Mononuclear cell (primary cell): ENCODE data around the gene EYA2. TPM values are rescaled to one million over a fixed set of nuclear protein-coding genes. Genes with fewer than 3 reads are reported as not detected.

Source experiments
- H3K27me3 ChIP-seq: 2 replicates; pipeline ENCODE4 v1.6.0; 2011; ENCODE audit warnings: low read length, control low read depth; ENCODE audit not compliant: insufficient read depth
- H3K4me1 ChIP-seq: 2 replicates; pipeline ENCODE4 v1.5.1; 2011; ENCODE audit warnings: mild to moderate bottlenecking, low read length, control low read depth; ENCODE audit not compliant: insufficient read depth
- H3K4me3 ChIP-seq: 2 replicates; pipeline ENCODE4 v1.5.1; 2011; ENCODE audit warnings: mild to moderate bottlenecking, low read length, moderate library complexity
- H3K9me3 ChIP-seq: 2 replicates; pipeline ENCODE4 v1.5.1; 2011; ENCODE audit warnings: low read depth, mild to moderate bottlenecking, control low read depth, low read length
- total RNA-seq: library from RNA; depleted of rRNA; stranded (reverse); fragments of >200 nt; gene quantifications from one replicate; pipeline ENCODE4 v1.2.3, GENCODE V29; 2012

The EYA2 gene
- total RNA-seq, 1 donor: 0.10 TPM

DNA sequence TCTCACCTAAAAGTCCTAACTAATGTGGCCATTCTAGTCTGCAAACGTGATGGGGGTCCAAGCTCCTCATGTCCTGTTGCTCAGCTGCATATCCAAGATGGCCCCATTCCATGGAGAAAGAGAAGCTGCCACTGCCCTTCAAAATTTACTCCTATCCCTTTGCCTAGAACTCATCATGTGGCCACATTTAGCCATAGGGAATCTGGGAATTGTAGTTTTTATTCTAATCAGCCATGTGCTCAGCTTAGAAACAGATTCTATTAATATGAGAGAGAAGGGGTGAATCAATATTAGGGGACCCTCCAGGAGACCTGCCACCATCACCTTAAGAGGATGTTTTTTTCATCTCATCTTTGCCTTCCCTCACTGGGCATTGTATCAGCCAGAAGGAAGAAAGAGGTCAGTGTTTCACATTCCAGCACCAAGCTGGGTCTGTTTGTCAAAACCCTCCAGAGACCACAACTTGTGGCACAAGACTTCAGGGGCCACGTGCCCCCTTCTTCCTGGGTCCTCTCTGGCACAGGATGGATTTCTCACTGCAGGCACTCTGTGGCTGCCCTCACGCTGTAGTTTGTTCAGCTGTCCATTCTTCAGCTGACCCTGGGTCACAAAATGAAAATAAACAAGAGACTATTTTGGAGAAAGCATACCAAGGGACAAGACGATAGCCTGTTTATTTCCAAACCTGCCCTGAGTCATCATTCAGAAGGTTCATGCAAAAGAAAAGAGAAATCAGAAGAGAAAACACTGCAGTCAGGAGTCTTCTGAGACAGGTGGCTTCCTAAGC is 172.0 kb downstream of the EYA2 start:
- H3K4me3 ChIP-seq: no peak overlapping the region
- H3K9me3 ChIP-seq: peaks cover 12% of the 10 kb centered on the region
- no peaks in the 10 kb centered on the region for H3K27me3 ChIP-seq
- no peaks in the 10 kb centered on the region for H3K4me1 ChIP-seq

- peaks cover 12% of the 10 kb centered on the region for H3K9me3 ChIP-seq
- no peaks in the 10 kb centered on the region for H3K27me3 ChIP-seq
- no peaks in the 10 kb centered on the region for H3K4me1 ChIP-seq
- no peak overlapping the region for H3K4me3 ChIP-seq
Observed at GRCh38 chr20:47067776-47068175, 173.1 kb downstream of the EYA2 start.

- H3K4me1 ChIP-seq: no peaks in the 10 kb centered on the region
- H3K27me3 ChIP-seq: no peaks in the 10 kb centered on the region
- H3K4me3 ChIP-seq: no peak overlapping the region
- H3K9me3 ChIP-seq: peaks cover 12% of the 10 kb centered on the region
Observed at GRCh38 chr20:47070176-47070575, 175.5 kb downstream of the EYA2 start.

DNA sequence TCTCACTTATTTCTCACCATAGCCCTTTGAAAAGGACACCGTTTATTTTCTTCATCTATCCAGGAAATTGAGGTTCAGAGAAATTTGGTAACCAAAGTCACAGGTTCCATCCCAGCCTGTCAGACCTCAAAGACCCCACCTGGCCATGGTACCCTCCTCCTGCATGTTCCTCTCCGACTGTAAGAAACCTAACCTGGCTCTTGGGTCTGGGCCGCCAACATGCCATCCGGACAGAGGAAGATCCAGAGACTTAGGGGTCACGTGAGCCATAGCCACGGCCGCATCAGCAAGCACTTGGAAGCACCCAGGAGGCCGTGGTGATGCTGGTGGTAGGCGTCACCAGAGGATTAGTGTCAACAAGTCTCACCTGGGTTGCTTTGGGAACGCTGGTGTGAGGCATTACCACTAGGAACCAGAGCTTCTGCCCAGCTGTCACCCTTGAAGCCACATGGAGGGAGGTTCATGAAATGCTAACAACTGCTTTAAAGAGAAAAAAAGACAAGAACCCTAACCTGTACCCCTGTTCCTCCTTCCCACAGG is 177.1 kb downstream of the EYA2 start:
- H3K9me3 ChIP-seq: peaks cover 12% of the 10 kb centered on the region
- no peak overlapping the region for H3K4me3 ChIP-seq
- no peaks in the 10 kb centered on the region for H3K4me1 ChIP-seq
- no peaks in the 10 kb centered on the region for H3K27me3 ChIP-seq

GRCh38 chr20:47073766-47074475 is 179.3 kb downstream of the EYA2 start:
- no peaks in the 10 kb centered on the region for H3K4me1 ChIP-seq
- H3K4me3 ChIP-seq: no peak overlapping the region
- H3K27me3 ChIP-seq: no peaks in the 10 kb centered on the region
- no peaks in the 10 kb centered on the region for H3K9me3 ChIP-seq

GRCh38 chr20:47075263-47075662 is 180.6 kb downstream of the EYA2 start:
- Histone ChIP-seq H3K27me3 (no peaks in the 10 kb centered on the region), H3K9me3 (no peaks in the 10 kb centered on the region), H3K4me1 (no peaks in the 10 kb centered on the region), H3K4me3 (no peak overlapping the region)

GRCh38 chr20:47079047-47079446 is 184.4 kb downstream of the EYA2 start:
- H3K4me3 ChIP-seq: no peak overlapping the region

GRCh38 chr20:47080365-47080764 is 185.7 kb downstream of the EYA2 start:
- H3K9me3 ChIP-seq: no peaks in the 10 kb centered on the region
- H3K4me3 ChIP-seq: no peak overlapping the region
- no peaks in the 10 kb centered on the region for H3K4me1 ChIP-seq
- H3K27me3 ChIP-seq: no peaks in the 10 kb centered on the region

More at GRCh38 chr20:47079047-47079446, 184.4 kb downstream of the EYA2 start:
- H3K27me3 ChIP-seq: no peaks in the 10 kb centered on the region
- no peaks in the 10 kb centered on the region for H3K4me1 ChIP-seq
- no peaks in the 10 kb centered on the region for H3K9me3 ChIP-seq

- no peak overlapping the region for H3K4me3 ChIP-seq
- no peaks in the 10 kb centered on the region for H3K9me3 ChIP-seq
- H3K4me1 ChIP-seq: no peaks in the 10 kb centered on the region
- no peaks in the 10 kb centered on the region for H3K27me3 ChIP-seq
Observed at GRCh38 chr20:47086316-47086715, 191.7 kb downstream of the EYA2 start.

GRCh38 chr20:47088335-47088734 is 193.7 kb downstream of the EYA2 start:
- Histone ChIP-seq H3K4me1 (no peaks in the 10 kb centered on the region), H3K4me3 (no peak overlapping the region), H3K9me3 (no peaks in the 10 kb centered on the region), H3K27me3 (no peaks in the 10 kb centered on the region)

GRCh38 chr20:47089151-47089550 is 194.5 kb downstream of the EYA2 start:
- Histone ChIP-seq H3K9me3 (no peaks in the 10 kb centered on the region), H3K4me3 (no peak overlapping the region), H3K4me1 (no peaks in the 10 kb centered on the region), H3K27me3 (no peaks in the 10 kb centered on the region)

GRCh38 chr20:47090835-47091234 is 196.2 kb downstream of the EYA2 start:
- Histone ChIP-seq H3K9me3 (peaks cover 6% of the 10 kb centered on the region), H3K27me3 (no peaks in the 10 kb centered on the region), H3K4me3 (no peak overlapping the region)

GRCh38 chr20:47093320-47093966 is 198.8 kb downstream of the EYA2 start:
- Histone ChIP-seq H3K9me3 (peaks cover 9% of the 10 kb centered on the region), H3K27me3 (no peaks in the 10 kb centered on the region), H3K4me3 (no peak overlapping the region), H3K4me1 (no peaks in the 10 kb centered on the region)

More at GRCh38 chr20:47090835-47091234, 196.2 kb downstream of the EYA2 start:
- no peaks in the 10 kb centered on the region for H3K4me1 ChIP-seq

DNA sequence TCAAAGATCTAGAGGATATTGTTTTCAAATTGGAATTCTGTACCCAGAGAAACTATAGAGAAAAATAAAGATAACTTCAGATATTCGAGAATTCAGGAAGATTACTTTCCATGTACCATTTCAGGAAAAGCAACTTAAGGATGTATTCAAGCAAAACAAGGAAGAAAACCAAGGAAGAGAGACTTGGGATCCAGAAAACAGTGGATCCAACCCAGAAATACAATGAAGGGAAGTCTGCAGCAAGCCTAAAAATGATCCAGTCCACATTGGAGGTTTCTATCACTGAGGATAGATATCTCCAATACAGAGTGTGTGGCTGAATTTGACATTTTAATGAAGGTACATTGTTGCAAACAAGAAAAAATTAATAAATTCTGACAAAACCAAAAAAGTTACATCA is 201.0 kb downstream of the EYA2 start:
- no peaks in the 10 kb centered on the region for H3K27me3 ChIP-seq
- H3K4me3 ChIP-seq: no peak overlapping the region
- H3K4me1 ChIP-seq: no peaks in the 10 kb centered on the region
- peaks cover 9% of the 10 kb centered on the region for H3K9me3 ChIP-seq
